OCI-LY7 (cell line): Measurements from ENCODE around the gene PDZD2. TPM values are rescaled to one million over a fixed set of nuclear protein-coding genes. Genes with fewer than 3 reads are reported as not detected.

Experiments
- BruUV-seq: library from RNA; stranded (reverse); fragments of 400-500 nt; replicated peaks from 2 replicates; lab custom pipeline; 2021; lab: Mats Ljungman, UMichigan
- CTCF ChIA-PET: fragments of 300-600 bp; sonication (Branson Sonifier 250); formaldehyde crosslinking; loops from one replicate; lab custom pipeline; 2022; ENCODE audit warnings: antibody characterized with exemption; ENCODE audit not compliant: unreplicated experiment; lab: Charles Lee
- POLR2A ChIA-PET: fragments of 300-600 bp; sonication (Branson Sonifier 250); formaldehyde crosslinking; loops from one replicate; lab custom pipeline; 2022; ENCODE audit warnings: antibody characterized with exemption; lab: Charles Lee
- DNase-seq: peaks from one replicate; pipeline ENCODE4 v3.0.0-alpha.2; 2015; ENCODE audit warnings: low spot score
- H2AFZ ChIP-seq: fragments of 200-600 bp; sonication (generic), shearing (Covaris generic); 2 replicates; pipeline ENCODE4 v1.6.1; 2014; ENCODE audit warnings: mild to moderate bottlenecking, antibody characterized with exemption, low read length, moderate library complexity
- H3K27ac ChIP-seq: fragments of 200-600 bp; sonication (generic); 2 replicates; pipeline ENCODE4 v1.5.1; 2014; ENCODE audit warnings: mixed run types, low read depth, mild to moderate bottlenecking, moderate library complexity, low read length, inconsistent platforms; ENCODE audit not compliant: poor library complexity, severe bottlenecking
- H3K36me3 ChIP-seq: fragments of 200-600 bp; sonication (generic); 2 replicates; pipeline ENCODE4 v1.6.1; 2014; ENCODE audit warnings: mild to moderate bottlenecking, antibody characterized with exemption, low read length, moderate library complexity, mixed read lengths; ENCODE audit not compliant: insufficient read depth
- H3K4me1 ChIP-seq: fragments of 200-600 bp; sonication (generic); 2 replicates; pipeline ENCODE4 v1.5.1; 2014; ENCODE audit warnings: mild to moderate bottlenecking, low read length; ENCODE audit not compliant: insufficient read depth, poor library complexity, severe bottlenecking
- H3K4me2 ChIP-seq: fragments of 200-600 bp; sonication (generic); 2 replicates; pipeline ENCODE4 v1.6.1; 2014; ENCODE audit warnings: mild to moderate bottlenecking, low read length
- H3K4me3 ChIP-seq: fragments of 200-600 bp; sonication (generic); 2 replicates; pipeline ENCODE4 v1.5.1; 2014; ENCODE audit warnings: mild to moderate bottlenecking, low read depth, low read length; ENCODE audit not compliant: poor library complexity, severe bottlenecking
- H3K79me2 ChIP-seq: fragments of 200-600 bp; sonication (generic); 2 replicates; pipeline ENCODE4 v1.6.1; 2016; ENCODE audit warnings: low read depth, mild to moderate bottlenecking, low read length, moderate library complexity, mixed read lengths; ENCODE audit not compliant: insufficient read depth
- H3K9me2 ChIP-seq: fragments of 200-600 bp; sonication (generic); 2 replicates; pipeline ENCODE4 v1.6.1; 2016; ENCODE audit warnings: mild to moderate bottlenecking, low read length, mixed read lengths; ENCODE audit not compliant: insufficient read depth
- H3K9me3 ChIP-seq: fragments of 200-600 bp; sonication (generic); 2 replicates; pipeline ENCODE4 v1.6.1; 2014; ENCODE audit warnings: mild to moderate bottlenecking, mixed run types, low read length, mixed read lengths
- H4K20me1 ChIP-seq: fragments of 200-600 bp; sonication (generic); 2 replicates; pipeline ENCODE4 v1.6.1; 2014; ENCODE audit warnings: mild to moderate bottlenecking, antibody characterized with exemption, low read length, moderate library complexity, mixed read lengths; ENCODE audit not compliant: insufficient read depth
- CTCF ChIP-seq: fragments of 200-600 bp; sonication (generic); conservative IDR thresholded peaks from 2 replicates; pipeline ENCODE4 v1.5.1; 2014; ENCODE audit warnings: mild to moderate bottlenecking, antibody characterized with exemption, low read length, moderate library complexity, mixed read lengths
- EZH2phosphoT487 ChIP-seq: fragments of 200-600 bp; sonication (generic); IDR thresholded peaks from 2 replicates; pipeline ENCODE4 v1.6.1; 2018; ENCODE audit warnings: low read depth, borderline replicate concordance, mild to moderate bottlenecking, mixed run types, antibody characterized with exemption, low read length, moderate library complexity, mixed read lengths
- intact Hi-C: fragments of 100-400 bp; cut with micrococcal nuclease; formaldehyde crosslinking; loops from one replicate; pipeline ENCODE4 v1.10.0; 2022; ENCODE audit not compliant: unreplicated experiment
- total RNA-seq, 2 experiments: library from RNA; depleted of rRNA in 1 of 2; stranded (reverse); fragments of >200 nt in 1 of 2; shearing (Covaris generic) in 1 of 2; gene quantifications; 2 replicates each; pipeline ENCODE4 v1.2.3, GENCODE V29; 2014 to 2022

The PDZD2 gene
- total RNA-seq, 2 experiments from 2014 or later = 8.6 to 10.6 TPM

- H3K9me2 ChIP-seq = no peaks in the 10 kb centered on the region
- intact Hi-C loops = no loop called here
- TF ChIP-seq EZH2phosphoT487 = no peak
- no peak overlapping the region for H3K4me2 ChIP-seq
- H3K36me3 ChIP-seq = no peaks in the 10 kb centered on the region
- H3K27ac ChIP-seq = no peak overlapping the region
- ChIA-PET CTCF (no interaction called here), POLR2A (no interaction called here)
- no peaks in the 10 kb centered on the region for H3K79me2 ChIP-seq
- H4K20me1 ChIP-seq = no peaks in the 10 kb centered on the region
- no TSS peak for BruUV-seq
- H3K4me3 ChIP-seq = no peak overlapping the region
- H2AFZ ChIP-seq = no peak overlapping the region
- no peak for DNase-seq
- H3K9me3 ChIP-seq = no peaks in the 10 kb centered on the region
- H3K4me1 ChIP-seq = no peaks in the 10 kb centered on the region
Measured at GRCh38 chr5:31711363-31711762, 72.4 kb downstream of the PDZD2 start.

- no peaks in the 10 kb centered on the region for H3K36me3 ChIP-seq
- no peak for TF ChIP-seq CTCF
- TF ChIP-seq EZH2phosphoT487 = no peak
- no peaks in the 10 kb centered on the region for H3K4me1 ChIP-seq
- H3K27ac ChIP-seq = no peak overlapping the region
- no peak overlapping the region for H3K4me3 ChIP-seq
- no peaks in the 10 kb centered on the region for H3K9me2 ChIP-seq
- ChIA-PET CTCF (no interaction called here), POLR2A (no interaction called here)
- no peak for DNase-seq
- no peaks in the 10 kb centered on the region for H3K9me3 ChIP-seq
- no TSS peak for BruUV-seq
- intact Hi-C loops = no loop called here
- H3K4me2 ChIP-seq = no peak overlapping the region
- H2AFZ ChIP-seq = no peak overlapping the region
- H4K20me1 ChIP-seq = no peaks in the 10 kb centered on the region
- H3K79me2 ChIP-seq = no peaks in the 10 kb centered on the region
Measured at GRCh38 chr5:31711935-31712592, 73.1 kb downstream of the PDZD2 start.

GRCh38 chr5:31717561-31717960 lies 78.6 kb downstream of the PDZD2 start:
- H3K27ac ChIP-seq = no peak overlapping the region
- no peaks in the 10 kb centered on the region for H4K20me1 ChIP-seq
- ChIA-PET POLR2A (interaction anchor here (0.7 kb wide), 1 partner anchor 153 kb away, joined by 3 read pairs; no protein-coding TSS in a partner anchor), CTCF (no interaction called here)
- no peaks in the 10 kb centered on the region for H3K36me3 ChIP-seq
- intact Hi-C loops = no loop called here
- H3K9me2 ChIP-seq = no peaks in the 10 kb centered on the region
- H2AFZ ChIP-seq = no peak overlapping the region
- no peak overlapping the region for H3K4me2 ChIP-seq
- no peak for DNase-seq
- BruUV-seq = no TSS peak
- H3K79me2 ChIP-seq = no peaks in the 10 kb centered on the region
- no peaks in the 10 kb centered on the region for H3K4me1 ChIP-seq
- TF ChIP-seq EZH2phosphoT487 (no peak), CTCF (no peak)
- H3K9me3 ChIP-seq = no peaks in the 10 kb centered on the region
- H3K4me3 ChIP-seq = no peak overlapping the region
